WTC11 (cell line): ENCODE measurements around the gene OVOL3. TPM values are rescaled to one million over a fixed set of nuclear protein-coding genes. Genes with fewer than 3 reads are reported as not detected.

Experiments
- ATAC-seq: fragments of 200-7000 bp; cut with Tn5 transposase; 2 replicates; pipeline ENCODE4 v1.10.0; 2021; ENCODE audit warnings: mild to moderate bottlenecking, moderate library complexity
- CTCF ChIA-PET: fragments of 300-600 bp; sonication (Branson Sonifier 250); formaldehyde crosslinking; loops from one replicate; lab custom pipeline; 2021; ENCODE audit warnings: antibody characterized with exemption; lab: Charles Lee
- POLR2A ChIA-PET: fragments of 350-600 bp; sonication (Branson Sonifier 250); formaldehyde crosslinking; loops from one replicate; lab custom pipeline; 2021; ENCODE audit warnings: antibody characterized with exemption; lab: Charles Lee
- DNase-seq: peaks from one replicate; pipeline ENCODE4 v3.0.0; 2021; ENCODE audit warnings: low spot score
- H3K27ac Mint-ChIP-seq: 2 replicates; pipeline ENCODE4 v1.8.0; 2021; ENCODE audit warnings: mixed read lengths
- H3K27me3 Mint-ChIP-seq: 2 replicates; pipeline ENCODE4 v1.8.0; 2021; ENCODE audit warnings: low read depth, mild to moderate bottlenecking, moderate library complexity, mixed read lengths
- H3K36me3 Mint-ChIP-seq: 2 replicates; pipeline ENCODE4 v1.8.0; 2021; ENCODE audit warnings: mixed read lengths
- H3K4me1 Mint-ChIP-seq: 2 replicates; pipeline ENCODE4 v1.8.0; 2022; ENCODE audit warnings: mixed read lengths
- H3K4me3 Mint-ChIP-seq: 2 replicates; pipeline ENCODE4 v1.8.0; 2021; ENCODE audit warnings: mild to moderate bottlenecking, moderate library complexity, mixed read lengths
- H3K9me3 Mint-ChIP-seq: 2 replicates; pipeline ENCODE4 v1.8.0; 2021; ENCODE audit warnings: mixed read lengths
- AFF4 ChIP-seq: sonication (generic); formaldehyde crosslinking; IDR thresholded peaks from 2 replicates; pipeline ENCODE4 v1.8.1; 2023; ENCODE audit warnings: mild to moderate bottlenecking, missing genetic modification reagents, borderline replicate concordance
- ATF1 ChIP-seq: sonication (generic); formaldehyde crosslinking; IDR thresholded peaks from 2 replicates; pipeline ENCODE4 v1.8.1; 2023; ENCODE audit warnings: mild to moderate bottlenecking, moderate library complexity, missing genetic modification reagents
- ATF2 ChIP-seq: sonication (generic); formaldehyde crosslinking; IDR thresholded peaks from 2 replicates; pipeline ENCODE4 v1.8.1; 2022; ENCODE audit warnings: low read depth, missing genetic modification reagents, borderline replicate concordance
- ATF3 ChIP-seq: sonication (generic); formaldehyde crosslinking; conservative IDR thresholded peaks from 2 replicates; pipeline ENCODE4 v1.8.1; 2022; ENCODE audit warnings: mild to moderate bottlenecking, missing genetic modification reagents
- CTCF ChIP-seq: fragments of 200-600 bp; IDR thresholded peaks from 2 replicates; pipeline ENCODE4 v1.8.0; 2022; ENCODE audit warnings: antibody characterized with exemption
- E2F5 ChIP-seq: sonication (generic); formaldehyde crosslinking; IDR thresholded peaks from 2 replicates; pipeline ENCODE4 v1.8.1; 2022; ENCODE audit warnings: mild to moderate bottlenecking, moderate library complexity, missing genetic modification reagents
- EMX1 ChIP-seq: fragments of 250-450 bp; sonication (Bioruptor Pico); IDR thresholded peaks from 2 replicates; pipeline ENCODE4 v1.8.0; 2021; ENCODE audit warnings: mild to moderate bottlenecking
- ESRRA ChIP-seq: sonication (generic); formaldehyde crosslinking; IDR thresholded peaks from 2 replicates; pipeline ENCODE4 v1.8.1; 2022; ENCODE audit warnings: mild to moderate bottlenecking, missing genetic modification reagents, borderline replicate concordance
- GRHL2 ChIP-seq: fragments of 250-450 bp; sonication (Bioruptor Pico); IDR thresholded peaks from 2 replicates; pipeline ENCODE4 v1.8.0; 2022; ENCODE audit warnings: mild to moderate bottlenecking, moderate library complexity; ENCODE audit not compliant: insufficient replicate concordance, severe bottlenecking
- KAT7 ChIP-seq: sonication (generic); formaldehyde crosslinking; IDR thresholded peaks from 2 replicates; pipeline ENCODE4 v1.8.1; 2023; ENCODE audit warnings: missing genetic modification reagents, mild to moderate bottlenecking, borderline replicate concordance
- NFYB ChIP-seq: sonication (generic); formaldehyde crosslinking; conservative IDR thresholded peaks from 2 replicates; pipeline ENCODE4 v1.8.0; 2022; ENCODE audit warnings: low read depth, missing genetic modification reagents
- RELA ChIP-seq: sonication (generic); formaldehyde crosslinking; IDR thresholded peaks from 2 replicates; pipeline ENCODE4 v1.8.1; 2022; ENCODE audit warnings: missing genetic modification reagents, mild to moderate bottlenecking, borderline replicate concordance
- RORB ChIP-seq: fragments of 250-450 bp; sonication (Bioruptor Pico); IDR thresholded peaks from 2 replicates; pipeline ENCODE4 v1.9.0; 2021; ENCODE audit warnings: mild to moderate bottlenecking
- SOX15 ChIP-seq: fragments of 250-450 bp; sonication (Bioruptor Pico); IDR thresholded peaks from 2 replicates; pipeline ENCODE4 v1.9.0; 2021; ENCODE audit warnings: mild to moderate bottlenecking
- TCF7 ChIP-seq: sonication (generic); formaldehyde crosslinking; IDR thresholded peaks from 2 replicates; pipeline ENCODE4 v1.8.0; 2022; ENCODE audit warnings: mild to moderate bottlenecking, low read depth, missing genetic modification reagents, moderate library complexity
- TP53 ChIP-seq: sonication (generic); formaldehyde crosslinking; IDR thresholded peaks from 2 replicates; pipeline ENCODE4 v1.8.1; 2023; ENCODE audit warnings: mild to moderate bottlenecking, missing genetic modification reagents
- ZNF317 ChIP-seq: sonication (generic); formaldehyde crosslinking; IDR thresholded peaks from 2 replicates; pipeline ENCODE4 v1.8.1; 2023; ENCODE audit warnings: low read depth, mild to moderate bottlenecking, moderate library complexity, missing genetic modification reagents, borderline replicate concordance
- ZNF512 ChIP-seq: sonication (generic); formaldehyde crosslinking; IDR thresholded peaks from 2 replicates; pipeline ENCODE4 v1.8.1; 2022; ENCODE audit warnings: missing genetic modification reagents, borderline replicate concordance
- total RNA-seq: library from RNA; stranded (reverse); gene quantifications from 3 replicates; pipeline ENCODE4 v1.2.3, GENCODE V29; 2021

OVOL3 gene
- total RNA-seq, 1 experiment from 2014 or later: not detected

GRCh38 chr19:36144624-36145023, 33.7 kb downstream of the OVOL3 start:
- no peak for DNase-seq
- POLR2A ChIA-PET: no interaction called here
- H3K36me3 Mint-ChIP-seq: peaks cover 62% of the 10 kb centered on the region
- no peak for TF ChIP-seq SOX15
- no peak for TF ChIP-seq ZNF317 (CRISPR knock-in tag)
- TF ChIP-seq ATF1 (CRISPR knock-in tag): no peak
- no peak for TF ChIP-seq ZNF512
- TF ChIP-seq GRHL2 (CRISPR knock-in tag): no peak
- TF ChIP-seq TP53 (CRISPR knock-in tag): no peak
- TF ChIP-seq RELA (CRISPR knock-in tag): no peak
- no peak for TF ChIP-seq KAT7
- no peak for TF ChIP-seq RORB
- TF ChIP-seq ESRRA (CRISPR knock-in tag): no peak
- no peak for TF ChIP-seq AFF4 (CRISPR knock-in tag)
- TF ChIP-seq ATF3 (CRISPR knock-in tag): no peak
- no peak for TF ChIP-seq CTCF
- TF ChIP-seq EMX1 (CRISPR knock-in tag): no peak
- TF ChIP-seq NFYB (CRISPR knock-in tag): no peak
- no peak for TF ChIP-seq ATF2 (CRISPR knock-in tag)
- TF ChIP-seq E2F5: no peak
- TF ChIP-seq TCF7 (CRISPR knock-in tag): no peak
- TF ChIP-seq, all 79 proteins: peak for 0
- H3K4me3 Mint-ChIP-seq: no peak overlapping the region
- no peaks in the 10 kb centered on the region; the same call in 1 of the 2 replicates for H3K27me3 Mint-ChIP-seq
- ATAC-seq: no peak
- CTCF ChIA-PET: no interaction called here
- H3K4me1 Mint-ChIP-seq: peaks cover 9% of the 10 kb centered on the region
- no peaks in the 10 kb centered on the region for H3K9me3 Mint-ChIP-seq
- H3K27ac Mint-ChIP-seq: no peak overlapping the region
